GM19240 (cell line): ENCODE data around the gene TPGS2.
A peak's percentile ranks its signal among the peaks of the same experiment; 100 is the strongest.
"Not testable (repeated sequence)": the region's sequence is repeated elsewhere in the genome, so short reads cannot be mapped to it uniquely, and the experiment has no call there.

Experiments
- DNase-seq: peaks from one replicate; pipeline ENCODE4 v3.0.0; 2011; ENCODE audit warnings: low spot score; ENCODE audit not compliant: insufficient read length

TPGS2 gene

DNA sequence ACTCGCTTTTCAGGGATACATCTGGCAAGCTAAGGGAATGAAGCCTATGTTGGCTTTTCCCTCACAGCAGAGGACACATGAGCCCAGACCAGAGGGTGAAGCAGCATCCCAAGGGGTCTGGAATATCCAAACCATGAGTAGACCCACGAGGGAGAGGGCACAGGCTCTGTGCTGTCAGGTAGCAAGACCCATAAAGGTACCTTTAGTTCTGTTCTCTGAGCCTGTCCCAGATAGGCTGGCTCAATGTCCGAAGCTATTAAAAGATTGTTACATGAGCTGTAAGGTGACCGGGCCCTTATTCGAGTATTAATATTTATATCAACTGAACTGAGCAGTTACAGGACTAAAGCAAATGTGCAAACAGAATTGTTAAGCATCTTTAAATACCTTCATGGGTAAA lies 52.2 kb downstream of the TPGS2 start:
- no peak for DNase-seq

DNA sequence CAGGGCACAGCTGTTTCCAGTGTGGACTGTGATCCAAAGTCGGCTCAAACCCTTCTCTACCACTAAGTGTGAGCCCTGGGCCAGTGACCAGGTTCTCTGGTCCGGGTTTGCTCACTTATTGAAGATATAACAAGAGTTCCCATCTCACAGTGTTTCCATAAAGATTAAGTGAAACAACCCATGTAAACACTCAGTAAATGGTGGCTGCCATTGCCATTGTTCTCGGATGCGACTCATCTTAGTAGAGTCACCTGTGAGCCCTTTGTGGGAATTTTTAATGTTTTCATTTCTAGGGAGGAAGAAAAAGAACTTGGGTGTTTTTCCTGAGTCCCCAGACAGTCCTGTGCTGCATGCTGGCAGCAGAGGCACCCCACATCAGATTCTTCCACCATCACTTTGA lies 53.4 kb downstream of the TPGS2 start:
- DNase-seq = no peak

DNA sequence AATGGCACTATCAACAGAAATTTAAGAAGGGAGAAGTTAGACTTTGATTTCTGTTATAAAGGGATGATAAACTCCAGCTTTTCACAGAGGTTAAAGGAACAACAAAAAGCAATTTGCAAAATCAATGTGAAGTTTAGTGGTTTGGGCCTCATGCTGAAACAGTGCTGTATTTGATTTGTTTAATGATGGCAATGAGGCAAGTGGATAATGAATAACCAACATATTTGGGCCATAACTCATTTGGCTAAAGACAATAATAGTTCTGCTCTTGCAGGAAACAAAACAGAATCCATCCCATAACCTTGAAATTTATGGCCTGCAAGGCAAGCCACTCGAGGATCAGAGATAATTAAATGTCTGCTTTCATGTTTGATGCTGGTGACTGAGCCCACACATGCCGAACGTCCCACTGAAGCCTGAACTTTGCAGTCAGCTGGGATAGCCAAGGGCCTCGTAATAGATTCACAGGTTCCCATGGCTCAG lies 56.5 kb downstream of the TPGS2 start:
- DNase-seq = no peak

DNA sequence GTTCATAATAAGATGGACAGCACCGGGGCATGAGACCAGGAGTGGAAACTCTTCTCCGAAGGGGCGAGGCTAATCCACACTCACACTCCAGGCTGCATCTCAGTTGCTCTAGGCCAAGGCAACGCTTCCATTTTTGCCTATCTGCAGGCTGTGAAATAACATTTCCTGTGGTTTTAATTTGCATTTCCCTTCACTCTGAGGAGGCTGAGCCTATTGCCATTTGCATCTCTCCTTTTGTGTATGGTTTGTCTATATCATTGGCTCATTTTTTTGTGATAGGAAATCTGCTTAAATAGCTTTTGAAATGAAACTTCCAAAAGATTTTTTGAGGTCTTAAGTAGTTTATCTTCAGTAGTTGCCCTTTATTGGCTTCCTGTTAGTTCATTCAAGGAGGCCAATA lies 57.6 kb downstream of the TPGS2 start:
- DNase-seq = no peak

DNA sequence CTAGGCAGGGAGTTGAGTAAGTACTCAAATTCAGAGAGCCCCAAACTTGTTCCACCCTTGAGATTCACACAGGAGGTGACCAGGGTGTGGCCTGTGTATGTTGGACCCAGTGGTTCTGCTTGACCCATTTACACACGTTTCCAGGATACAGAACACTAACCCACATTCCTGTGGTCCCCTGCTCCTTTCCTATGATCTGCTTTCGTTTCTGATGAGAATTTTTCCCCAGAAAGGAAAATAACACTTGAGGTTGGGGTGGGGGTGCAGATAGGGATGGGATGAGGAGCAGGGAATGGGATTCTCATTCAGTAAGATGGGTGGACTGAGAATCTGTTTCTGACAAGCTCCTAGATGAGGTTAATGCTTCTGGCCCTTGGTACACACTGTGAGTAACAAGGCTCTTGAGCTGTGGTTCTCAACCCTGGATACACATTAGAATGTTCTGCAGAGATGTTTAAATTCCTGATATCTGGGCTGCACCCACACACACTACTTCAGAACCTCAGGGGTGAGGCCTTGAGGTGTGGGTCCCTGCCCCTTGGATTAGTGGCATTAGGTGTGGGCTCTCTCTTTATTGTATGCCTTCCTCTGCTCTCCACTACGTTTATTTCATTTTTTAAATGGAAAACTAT lies 58.4 kb downstream of the TPGS2 start:
- DNase-seq = no peak

DNA sequence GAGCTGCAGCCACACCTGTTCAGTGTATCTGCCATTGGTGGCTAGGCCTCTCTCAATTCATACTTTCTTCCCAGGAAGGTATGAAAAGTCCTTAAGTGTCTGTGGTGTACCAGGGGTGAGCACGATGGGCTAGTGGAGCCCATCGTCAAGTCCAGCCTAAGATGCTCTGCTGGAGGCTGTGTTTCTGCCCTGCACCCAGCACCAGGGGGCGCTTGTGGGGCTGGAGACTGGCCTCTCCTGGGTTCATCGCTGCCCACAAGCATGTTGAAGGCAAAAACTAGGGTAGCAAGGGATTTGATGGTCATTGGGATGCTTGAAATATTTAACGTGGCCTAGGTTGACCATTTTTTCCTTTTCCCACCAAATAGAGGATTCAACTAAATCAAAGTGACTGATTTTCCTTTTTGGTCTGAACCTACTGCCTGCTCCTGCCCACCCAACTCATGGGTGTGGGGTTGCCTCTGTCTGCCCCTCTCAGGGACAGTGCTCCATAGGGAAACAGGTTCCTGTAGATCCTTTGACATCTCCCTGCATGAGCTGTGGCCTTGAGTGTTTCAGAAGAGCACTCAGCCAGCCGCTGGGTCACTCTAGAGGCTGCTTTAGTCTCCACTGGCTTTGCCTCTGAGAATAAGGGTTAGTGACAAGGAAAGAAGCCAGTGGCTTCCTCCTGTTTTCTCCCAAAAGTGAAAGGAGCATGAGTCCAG lies 59.0 kb downstream of the TPGS2 start:
- peak; percentile 15 for DNase-seq

DNA sequence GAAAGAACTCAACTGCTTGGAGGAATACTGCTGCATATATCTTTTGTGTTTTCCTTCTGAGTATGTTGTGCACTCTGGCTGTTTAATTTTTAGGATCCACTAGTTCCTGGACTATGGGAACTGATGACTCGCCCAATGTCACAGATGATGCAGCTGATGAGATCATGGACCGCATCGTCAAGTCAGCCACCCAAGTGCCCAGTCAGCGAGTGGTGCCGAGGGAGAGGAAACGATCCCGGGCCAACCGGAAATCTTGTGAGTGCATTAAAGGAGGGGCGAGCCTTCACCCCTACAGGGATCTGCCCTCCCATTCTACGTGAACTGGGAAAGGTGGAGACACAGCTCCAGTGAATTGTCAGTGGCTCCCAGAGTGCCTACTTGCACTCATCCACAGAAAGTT lies 59.6 kb downstream of the TPGS2 start:
- no peak for DNase-seq

DNA sequence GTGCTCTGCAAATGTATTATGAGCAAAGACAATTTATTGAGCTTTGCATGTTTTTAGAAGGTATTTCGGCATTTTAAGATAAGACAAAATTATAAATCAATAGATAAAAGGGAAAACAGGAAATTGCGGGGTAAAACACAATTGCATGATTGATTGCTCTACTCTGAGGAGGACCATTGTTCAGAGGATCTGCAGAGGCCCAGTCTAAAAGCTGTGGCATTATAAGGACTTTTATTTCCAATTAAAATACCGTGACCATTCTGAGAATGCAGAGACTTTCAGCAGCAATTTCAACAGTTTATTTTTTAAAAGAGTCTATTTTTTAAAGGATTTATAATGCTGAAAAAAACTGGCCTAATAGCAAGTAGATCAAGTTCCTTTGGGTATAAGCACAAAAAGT lies 62.0 kb downstream of the TPGS2 start:
- DNase-seq = no peak

DNA sequence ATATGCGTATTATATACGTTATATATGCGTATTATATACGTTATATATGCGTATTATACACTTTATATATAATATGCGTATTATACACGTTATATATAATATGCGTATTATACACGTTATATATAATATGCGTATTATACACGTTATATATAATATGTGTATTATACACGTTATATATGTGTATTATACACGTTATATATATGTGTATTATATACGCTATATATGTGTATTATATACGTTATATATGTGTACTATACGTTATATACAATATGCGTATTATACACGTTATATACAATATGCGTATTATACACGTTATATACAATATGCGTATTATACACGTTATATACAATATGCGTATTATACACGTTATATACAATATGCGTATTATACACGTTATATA lies 65.8 kb downstream of the TPGS2 start:
- not testable (repeated sequence) for DNase-seq

DNA sequence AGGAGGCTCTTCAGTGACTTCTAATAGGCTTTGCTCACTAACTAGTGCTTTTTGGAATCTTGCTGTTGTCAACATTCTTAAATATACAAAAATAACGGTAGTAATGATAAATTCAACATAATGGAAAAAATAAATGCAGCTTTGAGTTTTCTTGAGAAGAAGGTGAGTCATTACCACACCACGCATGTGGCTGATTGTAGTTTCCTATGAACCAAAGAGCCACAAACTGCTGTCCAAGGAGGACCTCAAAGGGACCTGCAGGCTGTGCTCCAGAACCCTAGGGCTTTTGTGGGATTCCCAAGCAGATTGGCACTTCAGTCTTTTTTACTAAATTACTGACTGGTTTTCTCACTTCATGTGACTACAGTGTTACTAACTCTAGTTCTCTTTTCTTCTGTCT lies 66.7 kb downstream of the TPGS2 start:
- DNase-seq = no peak

DNA sequence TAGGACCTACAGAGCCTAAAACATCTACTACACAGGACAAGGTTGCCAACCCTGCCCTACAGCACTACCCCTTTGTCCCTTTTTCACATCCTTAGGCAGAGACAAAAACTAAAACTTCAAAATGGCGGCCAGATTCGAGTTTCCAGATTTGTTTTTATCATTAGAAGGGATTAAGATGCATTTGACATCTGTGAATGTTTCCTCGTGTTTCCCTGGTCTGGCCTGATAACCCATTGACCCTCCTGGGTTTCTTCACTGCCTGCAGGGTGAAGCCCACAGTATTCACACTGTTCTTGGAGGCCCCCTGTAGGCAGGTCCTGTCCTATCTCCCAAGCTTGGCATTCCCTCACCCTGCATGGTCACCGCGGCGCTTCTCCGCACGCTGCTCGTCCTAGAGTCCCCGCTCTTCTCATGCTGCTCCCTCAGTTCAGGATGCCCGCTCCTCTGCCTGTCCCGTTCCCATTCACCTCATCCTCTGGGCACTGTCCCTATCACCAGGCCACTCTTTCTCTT lies 67.6 kb downstream of the TPGS2 start:
- no peak for DNase-seq

DNA sequence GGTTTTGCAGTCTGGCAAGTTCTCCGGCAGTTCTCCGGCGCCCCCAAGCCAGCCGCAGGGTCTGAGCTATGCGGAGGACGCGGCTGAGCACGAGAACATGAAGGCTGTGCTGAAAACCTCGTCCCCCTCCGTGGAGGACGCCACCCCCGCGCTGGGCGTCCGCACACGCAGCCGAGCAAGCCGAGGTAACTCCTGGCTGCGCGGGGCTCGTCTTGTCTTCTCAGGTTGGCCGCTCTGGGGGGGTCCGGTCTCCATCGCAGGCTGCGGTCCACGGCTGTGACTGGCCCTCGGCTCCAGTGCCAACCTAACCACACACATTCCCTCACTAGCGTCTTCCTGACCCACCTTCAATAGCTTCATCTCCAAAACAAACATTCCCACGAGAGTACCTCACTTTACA lies 68.2 kb downstream of the TPGS2 start:
- no peak for DNase-seq

DNA sequence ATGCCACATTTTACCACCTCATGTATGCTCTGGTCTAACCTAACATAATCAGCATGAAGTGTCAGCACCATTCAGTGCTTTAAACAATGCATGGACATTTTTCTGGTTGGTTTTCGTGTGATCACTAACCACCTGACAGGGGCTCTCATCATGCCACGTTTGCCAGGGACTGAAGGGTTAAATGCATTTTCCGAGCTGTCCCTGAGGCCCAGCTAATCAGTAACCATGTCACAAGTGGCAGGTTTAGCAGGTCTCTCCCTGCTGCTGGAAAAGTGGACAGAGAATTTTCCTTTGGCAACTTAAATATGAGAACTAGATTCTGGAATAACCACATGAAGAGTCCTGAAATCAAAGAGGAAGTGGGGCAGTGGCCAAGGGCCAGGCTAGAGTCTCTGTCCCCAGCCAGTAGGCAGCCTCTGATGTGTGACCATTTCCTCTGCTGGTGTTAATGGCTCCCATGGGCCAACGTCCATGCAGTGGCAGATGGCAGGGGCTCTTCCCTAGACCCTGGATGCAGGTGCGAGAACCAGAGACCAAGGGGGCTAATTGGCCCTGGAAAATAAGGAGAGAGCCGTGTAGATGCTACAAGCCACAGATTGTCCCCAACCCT lies 69.5 kb downstream of the TPGS2 start:
- DNase-seq = no peak

DNA sequence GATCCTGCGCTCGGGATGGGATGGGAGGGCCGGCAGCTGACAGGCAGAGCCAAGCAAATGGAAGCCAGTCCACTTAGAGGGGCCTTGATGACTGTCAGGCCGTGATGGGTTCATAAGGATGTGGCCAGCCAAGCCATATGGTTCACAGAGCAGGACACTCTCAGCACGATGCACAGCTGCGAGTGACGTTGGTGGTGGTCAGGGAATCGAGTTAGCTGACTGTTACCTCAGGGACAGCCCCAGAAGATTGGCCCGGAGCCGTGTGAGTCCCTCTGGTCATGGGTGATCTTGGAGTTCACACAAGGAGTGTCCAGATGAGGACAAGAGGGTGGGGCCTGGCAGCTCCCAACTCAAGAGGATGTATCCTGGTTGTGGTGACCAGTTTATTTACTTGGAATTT lies 70.2 kb downstream of the TPGS2 start:
- DNase-seq = no peak

DNA sequence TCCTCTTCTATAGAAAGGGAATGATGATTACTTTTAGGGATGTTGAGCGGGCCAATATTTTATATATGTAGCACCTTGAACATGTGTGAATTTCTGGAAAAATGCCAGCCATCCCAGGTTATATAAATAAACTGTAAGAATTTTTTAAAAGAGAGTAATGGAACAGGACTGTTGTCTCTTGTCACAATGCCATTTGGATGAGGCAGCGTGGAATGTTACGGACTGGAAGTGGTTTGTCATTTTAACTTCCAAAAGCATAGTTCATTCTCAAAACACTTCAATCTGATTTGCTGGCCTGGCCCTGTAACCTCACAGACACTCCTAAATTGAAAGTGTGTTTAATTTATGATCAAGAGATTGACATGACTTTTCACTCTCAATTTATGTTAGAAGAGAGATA lies 70.8 kb downstream of the TPGS2 start:
- no peak for DNase-seq

DNA sequence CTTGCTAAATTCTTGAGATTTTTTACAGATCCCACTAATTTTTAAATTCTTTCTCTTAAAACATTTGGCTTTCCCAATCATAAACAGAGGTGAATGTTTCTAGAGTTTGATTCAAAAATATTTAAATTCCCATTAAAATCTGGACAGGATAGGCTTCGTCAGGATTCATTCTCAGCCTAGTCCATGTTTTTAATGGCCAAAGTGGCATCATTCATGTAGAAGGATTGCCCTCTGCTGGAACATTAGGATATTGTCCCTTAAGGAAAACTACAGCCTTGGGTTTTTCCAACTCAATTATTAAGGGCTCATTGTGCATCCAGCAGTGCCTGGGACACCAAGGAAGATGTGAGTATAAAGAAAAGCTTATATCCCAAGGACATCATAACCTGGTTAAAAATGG lies 71.7 kb downstream of the TPGS2 start:
- peak; percentile 14 for DNase-seq

DNA sequence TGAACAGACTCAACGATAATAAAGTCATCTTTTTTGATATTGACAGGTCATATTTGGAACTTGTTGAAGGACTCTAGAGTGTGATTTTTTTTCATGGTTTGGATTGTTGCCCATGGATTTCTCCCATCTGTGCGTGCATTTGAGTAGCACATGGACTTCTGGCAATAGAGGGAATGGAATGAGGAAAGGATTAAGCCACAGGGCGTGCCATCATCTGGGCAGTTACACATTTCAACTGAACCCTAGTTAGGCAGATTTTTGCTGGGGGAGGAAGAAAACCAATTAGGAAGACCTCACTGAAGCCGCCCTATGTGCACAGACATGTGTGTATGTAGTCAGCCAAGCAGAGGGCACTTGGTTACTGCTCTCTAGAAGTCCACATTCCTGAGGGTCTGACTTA lies 72.6 kb downstream of the TPGS2 start:
- no peak for DNase-seq

DNA sequence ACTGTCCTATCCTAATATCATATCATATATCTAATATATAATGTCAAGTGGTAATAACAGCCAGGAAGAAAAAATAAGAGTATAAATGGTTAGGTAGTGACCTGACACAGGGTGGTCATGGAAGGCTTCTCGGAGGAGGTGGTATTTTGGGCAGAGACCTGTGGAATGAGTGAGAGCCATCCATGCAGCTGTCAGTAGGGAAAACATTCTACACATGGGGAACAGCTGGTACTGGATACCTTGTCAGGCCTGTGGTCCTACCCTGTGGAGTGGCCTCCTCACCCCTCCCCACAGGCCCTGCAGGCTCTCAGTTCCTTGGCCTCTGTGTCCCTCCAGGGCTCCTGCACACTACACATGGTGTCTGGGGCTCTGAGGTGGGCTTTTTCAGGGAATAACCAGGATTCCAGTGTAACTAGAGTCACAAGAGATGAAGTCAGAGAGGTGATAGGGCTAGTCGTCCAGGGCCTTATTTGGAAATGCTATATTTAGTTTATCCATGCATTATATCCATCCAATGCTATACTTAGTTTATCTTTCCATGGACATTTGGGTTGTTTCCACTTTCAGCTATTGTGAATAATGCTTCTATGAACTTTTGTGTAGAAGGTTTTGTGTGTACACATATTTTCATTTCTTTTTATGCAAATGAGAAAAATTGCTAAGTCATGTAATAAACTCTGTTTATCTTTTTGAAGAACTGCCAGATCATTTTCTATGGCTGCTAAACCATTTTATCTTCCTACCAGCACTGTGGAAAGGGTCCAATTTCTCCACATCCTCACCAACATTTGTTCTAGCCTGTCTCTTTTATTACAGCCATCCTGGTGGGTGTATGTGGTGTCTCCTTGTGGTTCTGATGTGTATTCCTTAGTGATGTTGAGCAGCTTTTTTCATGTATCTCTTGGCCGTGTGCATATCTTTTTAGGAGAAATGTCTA lies 75.6 kb downstream of the TPGS2 start:
- DNase-seq = no peak

DNA sequence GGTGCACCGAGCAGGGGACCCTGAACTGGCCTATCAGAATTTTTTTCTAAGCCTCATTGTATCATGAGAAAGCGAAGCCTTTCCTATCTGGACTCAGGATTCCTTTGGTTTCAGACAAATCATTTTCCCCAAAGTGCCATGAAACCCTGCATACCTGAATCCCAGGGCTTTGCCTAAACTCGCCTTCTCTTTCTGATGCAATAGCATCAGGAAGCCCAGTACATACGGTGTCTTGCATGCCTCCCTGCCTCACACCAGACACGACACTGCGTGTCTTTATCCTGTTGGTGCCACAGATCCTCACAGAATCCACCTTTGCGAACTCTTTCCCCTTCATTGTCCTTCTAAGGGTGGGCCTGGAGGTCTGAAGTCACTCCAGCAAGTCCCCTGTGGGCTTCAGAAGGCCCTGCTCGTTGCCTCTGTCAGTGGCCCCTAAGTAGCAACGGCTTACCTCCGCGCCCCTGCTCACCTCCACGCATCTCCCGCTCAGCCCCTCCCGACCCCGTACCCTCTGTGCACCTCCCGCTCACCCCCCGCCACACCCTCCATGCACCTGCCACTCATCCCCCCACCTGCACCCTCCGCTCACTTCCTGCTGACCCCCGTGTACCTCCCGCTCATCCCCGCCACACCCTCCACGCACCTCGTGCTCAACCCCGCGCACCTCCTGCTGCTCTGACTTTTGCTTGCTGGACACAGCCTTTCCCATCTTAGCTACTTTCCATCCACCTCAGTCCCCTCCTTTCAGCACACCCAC lies 83.4 kb downstream of the TPGS2 start:
- no peak for DNase-seq

DNA sequence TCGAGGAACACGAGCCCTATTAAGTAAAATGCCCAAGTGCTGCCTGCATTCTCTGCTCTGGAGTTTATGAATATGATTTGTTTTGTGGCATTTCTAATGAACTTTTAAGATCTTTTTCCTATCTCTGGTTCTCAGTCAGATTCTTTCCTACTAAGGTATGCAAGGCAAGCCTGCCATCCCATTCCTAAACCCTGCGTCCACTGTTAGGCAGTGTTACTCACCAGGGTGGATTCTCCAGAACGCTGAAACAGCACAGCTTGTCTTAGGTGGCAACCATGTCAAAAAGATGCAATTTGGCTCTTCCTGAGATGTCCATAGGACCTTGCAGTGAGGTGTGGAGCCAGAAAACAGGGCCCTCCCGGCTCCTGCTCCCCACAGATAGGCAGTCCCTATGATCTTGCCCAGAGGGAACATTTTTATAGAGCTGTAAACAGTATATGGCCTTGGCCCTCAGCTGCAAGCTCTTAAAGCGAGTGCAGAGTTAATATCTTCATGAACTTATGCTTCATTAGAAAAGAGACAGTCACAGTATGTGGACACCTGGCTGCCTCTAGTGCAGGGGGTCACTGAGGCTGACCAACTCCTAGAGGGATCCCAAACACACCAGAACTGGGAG lies 84.4 kb downstream of the TPGS2 start:
- DNase-seq = no peak
